Esophagus squamous epithelium (tissue), 4 donors: ENCODE measurements around the gene PEAK1.

Source experiments
- CTCF ChIP-seq, 6 experiments: fragments of 450-650 bp in 4 of 6; fragments of 200-600 bp in 2 of 6; sonication (generic) in 2 of 6; IDR thresholded peaks; one replicate each; pipeline ENCODE4 v1.5.1; 2016 to 2019; ENCODE audit warnings: antibody characterized with exemption in 6 of 6, mild to moderate bottlenecking in 4 of 6, moderate library complexity in 4 of 6
- POLR2A ChIP-seq, 4 donors: fragments of 450-650 bp; IDR thresholded peaks; one replicate each; pipeline ENCODE4 v1.6.1; 2017; ENCODE audit warnings: antibody characterized with exemption in 4 of 4, mild to moderate bottlenecking in 4 of 4, moderate library complexity in 3 of 4

- TF ChIP-seq CTCF (IDR thresholded peaks at IDR 0.05) = no peak
- no peak for TF ChIP-seq POLR2A (IDR thresholded peaks at IDR 0.05)
Observed at GRCh38 chr15:77160562-77161478, 259.1 kb downstream of the PEAK1 start.
